GM18519 (cell line): ENCODE data around the gene RPL39L.

Experiments
- ATAC-seq: cut with Tn5 transposase; IDR thresholded peaks from one replicate; pipeline ENCODE4 v1.9.1; 2021; ENCODE audit warnings: mild to moderate bottlenecking, moderate library complexity; ENCODE audit not compliant: unreplicated experiment, low FRiP score

RPL39L gene

DNA sequence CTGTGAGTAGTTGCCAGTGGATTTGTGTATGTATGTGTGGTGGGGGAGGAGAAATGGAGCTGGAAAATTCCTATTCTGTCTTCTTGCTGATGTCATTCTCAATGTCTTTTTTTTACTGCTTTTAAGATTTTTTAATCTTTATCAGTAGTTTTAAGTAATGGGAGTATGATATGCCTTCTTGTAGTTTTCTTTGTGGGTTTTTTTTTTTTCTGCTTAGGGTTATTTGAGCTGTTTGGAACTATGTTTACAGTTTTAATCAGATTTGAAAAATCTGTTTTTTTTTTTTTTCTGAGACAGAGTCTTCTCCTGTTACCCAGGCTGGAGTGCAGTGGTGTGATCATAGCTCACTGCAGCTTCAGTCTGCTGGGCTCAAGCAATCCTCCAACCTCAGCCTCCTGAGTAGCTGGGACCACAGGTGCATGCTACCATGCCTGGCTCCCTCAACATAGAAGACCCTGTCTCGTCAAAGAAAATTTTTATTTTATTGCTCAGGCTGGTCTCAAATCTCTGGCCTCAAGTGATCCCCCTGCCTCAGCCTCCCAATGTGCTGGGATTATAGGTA is 37.1 kb downstream of the RPL39L start:
- no peak for ATAC-seq

DNA sequence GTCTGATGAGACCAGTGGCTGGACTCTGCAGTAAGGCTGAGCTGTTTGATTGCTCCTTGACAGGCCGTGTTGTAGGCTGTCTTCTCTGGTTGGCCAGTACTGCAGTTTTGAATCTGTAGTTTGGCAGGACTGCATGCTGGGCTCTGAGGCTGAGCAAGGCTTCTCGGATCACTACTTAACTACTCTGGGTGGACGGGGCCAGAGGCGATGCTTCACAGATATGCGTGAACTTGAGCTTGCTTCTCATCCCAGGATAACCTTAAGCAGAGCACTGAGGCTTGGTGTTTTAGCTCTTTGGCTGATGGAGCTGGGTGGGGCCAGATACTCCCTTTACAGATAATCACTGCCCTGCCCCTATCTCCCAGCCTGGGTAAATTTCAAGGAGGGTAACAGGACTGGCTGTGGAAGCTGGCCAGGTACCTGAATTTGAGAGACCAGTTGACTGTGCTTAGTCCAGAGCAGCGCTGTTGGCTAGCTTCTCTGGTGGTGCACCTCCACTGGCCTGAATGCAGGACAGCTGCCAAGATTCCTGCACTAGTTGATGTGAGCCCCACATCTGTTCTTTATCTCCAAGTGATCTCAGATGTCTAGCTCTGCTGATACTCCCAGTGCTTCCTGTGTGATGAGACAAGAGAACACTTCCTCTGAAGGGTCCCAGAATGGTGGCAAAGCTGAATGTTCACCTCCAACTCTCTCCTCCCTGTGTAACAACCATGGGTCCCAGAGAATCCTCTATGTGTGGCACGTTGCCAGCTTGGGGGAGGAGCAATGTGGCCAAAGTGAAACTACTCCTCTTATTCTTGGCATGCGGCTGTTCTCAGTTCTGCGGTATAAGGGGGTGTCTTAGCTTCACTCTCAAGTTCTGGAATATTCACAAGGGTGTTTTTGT is 37.9 kb downstream of the RPL39L start:
- ATAC-seq, result no peak

DNA sequence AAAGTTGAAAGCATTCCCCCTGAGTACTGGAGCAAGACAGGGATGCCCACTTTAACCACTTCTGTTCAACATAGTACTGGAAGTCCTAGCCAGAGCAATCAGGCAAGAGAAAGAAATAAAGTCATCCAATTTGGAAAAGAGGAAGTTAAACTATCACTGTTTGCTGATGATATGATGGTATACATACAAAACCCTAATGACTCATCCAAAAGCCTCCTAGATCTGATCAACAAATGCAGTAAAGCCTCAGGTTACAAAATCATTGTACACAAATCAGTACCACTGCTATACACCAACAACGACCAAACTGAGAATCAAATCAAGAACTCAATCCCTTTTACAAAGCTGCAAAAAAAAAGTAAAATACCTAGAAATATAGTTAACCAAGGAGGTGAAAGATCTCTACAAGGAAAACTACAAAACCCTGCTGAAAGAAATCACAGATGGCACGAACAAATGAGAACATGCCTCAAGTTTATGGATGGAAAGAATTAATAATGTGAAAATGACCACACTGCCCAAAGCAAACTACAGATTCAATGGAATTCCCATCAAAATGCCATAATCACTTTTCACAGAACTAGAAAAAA is 40.3 kb downstream of the RPL39L start:
- ATAC-seq, result no peak

DNA sequence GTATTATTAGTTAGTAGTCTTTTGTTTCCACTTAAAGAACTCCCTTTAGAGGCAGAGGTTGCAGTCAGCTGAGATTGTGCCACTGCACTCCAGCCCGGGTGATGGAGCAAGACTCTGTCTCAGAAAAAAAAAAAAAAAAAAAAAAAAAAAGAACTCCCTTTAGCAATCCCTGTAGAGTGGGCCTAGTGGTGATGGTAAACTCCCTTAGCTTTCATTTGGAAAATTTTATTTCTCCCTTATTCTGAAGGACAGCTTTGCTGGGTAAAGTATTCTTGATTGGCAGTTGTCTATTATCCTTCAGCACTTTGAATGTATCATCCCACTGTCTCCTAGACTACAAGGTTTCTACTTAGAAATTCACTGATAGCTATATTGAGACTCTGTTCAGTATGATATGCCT is 46.0 kb downstream of the RPL39L start:
- no peak for ATAC-seq

DNA sequence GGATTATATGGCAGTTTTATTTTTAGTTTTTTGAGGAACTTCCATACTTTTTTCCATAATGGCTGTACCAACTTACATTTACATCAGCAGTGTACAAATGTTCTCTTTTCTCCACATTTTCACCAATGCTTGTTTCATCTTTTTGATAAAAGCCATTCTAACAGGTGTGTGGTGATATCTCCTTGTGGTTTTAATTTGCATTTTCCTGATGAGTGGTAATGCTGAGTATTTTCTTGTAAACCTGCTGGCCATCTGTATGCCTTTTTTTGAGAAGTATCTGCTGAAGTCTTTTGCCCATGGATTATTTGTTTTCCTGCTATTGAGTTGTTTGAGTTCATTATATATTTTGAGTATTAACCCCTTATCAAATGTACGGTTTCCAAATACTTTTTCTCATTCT is 50.6 kb downstream of the RPL39L start:
- no peak for ATAC-seq

DNA sequence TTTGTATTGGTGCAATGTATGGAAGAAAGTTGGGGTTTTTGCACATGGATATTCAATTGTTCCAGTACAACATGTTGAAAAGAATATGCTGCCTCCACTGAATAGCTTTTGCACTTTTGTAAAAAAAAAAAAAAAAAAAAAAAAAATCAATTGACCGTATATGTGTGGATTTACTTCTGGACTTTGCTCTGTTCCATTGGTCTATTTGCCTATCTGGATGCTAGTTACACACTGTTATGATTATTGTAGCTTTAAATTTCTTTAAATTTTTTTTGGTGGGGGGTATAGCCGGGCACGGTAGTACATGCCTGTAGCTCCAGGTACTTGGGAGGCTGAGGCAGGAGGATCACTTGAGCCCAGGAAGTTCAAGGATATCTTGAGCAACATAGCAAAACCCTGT is 52.5 kb downstream of the RPL39L start:
- no peak for ATAC-seq

DNA sequence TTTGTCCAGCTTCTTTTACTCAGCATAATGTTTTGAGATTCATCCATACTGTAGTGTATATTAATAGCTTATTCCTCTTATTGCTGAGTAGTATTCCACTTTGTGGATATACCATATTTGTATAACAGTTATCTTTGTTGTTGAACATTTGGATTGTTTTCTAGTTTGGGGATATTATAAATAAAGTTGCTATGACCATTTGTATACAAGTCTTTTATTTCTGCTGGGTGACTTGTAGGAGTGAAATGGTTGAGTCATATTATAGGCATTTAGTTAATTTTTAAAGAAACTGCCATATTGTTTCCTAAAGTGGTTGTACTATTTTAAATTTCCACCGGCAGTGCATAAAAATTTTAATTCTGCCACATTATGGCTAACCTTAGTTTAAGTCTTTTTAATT is 53.4 kb downstream of the RPL39L start:
- no peak for ATAC-seq

DNA sequence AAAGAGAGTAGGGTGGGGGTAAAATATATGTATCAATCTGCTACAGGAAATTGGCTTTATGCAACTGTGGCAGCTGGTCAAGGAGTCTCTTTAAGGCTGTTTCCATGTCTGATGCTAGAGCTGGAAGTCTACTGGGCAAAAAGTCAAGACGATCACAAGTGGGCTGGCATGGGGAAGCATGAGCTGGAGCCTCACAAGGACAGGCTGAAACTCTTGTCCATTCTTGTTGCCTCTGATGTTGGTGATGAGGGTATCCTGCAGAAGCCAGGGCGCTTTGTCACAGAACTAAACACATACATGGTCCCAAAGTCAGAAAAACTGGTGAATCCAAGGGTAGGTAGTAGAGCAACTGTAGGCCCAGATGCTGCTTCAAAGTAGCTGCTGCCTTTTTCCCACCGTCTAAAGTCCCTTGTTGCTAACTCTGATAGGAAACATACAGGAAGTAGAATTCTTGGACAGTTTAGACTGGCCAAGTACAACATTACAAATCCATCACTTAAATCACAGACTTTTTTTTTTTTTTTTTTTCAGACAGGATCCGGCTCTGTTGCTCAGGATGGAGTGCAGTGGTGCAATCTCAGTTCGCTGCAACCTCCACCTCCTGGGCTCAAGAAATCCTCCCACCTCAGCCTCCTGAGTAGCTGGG is 54.2 kb downstream of the RPL39L start:
- no peak for ATAC-seq

DNA sequence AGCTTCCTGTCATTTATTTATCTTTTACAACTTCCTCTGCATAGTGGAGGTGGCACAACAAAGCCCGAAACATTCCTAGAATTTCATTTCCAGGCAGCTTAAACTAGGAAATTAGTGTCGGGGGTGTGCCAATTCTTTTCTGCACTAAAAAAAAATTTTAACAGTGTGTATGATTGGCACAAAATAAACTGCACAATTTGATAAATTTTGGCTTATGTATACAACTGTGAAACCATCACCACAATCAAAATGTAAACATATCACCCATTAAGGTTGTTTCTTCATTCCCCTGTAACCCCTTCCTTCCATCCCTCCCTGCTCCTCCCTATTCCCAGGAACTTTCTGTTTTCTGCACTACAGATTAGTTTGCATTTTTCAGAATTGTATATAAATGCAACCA is 54.7 kb downstream of the RPL39L start:
- ATAC-seq, result no peak

DNA sequence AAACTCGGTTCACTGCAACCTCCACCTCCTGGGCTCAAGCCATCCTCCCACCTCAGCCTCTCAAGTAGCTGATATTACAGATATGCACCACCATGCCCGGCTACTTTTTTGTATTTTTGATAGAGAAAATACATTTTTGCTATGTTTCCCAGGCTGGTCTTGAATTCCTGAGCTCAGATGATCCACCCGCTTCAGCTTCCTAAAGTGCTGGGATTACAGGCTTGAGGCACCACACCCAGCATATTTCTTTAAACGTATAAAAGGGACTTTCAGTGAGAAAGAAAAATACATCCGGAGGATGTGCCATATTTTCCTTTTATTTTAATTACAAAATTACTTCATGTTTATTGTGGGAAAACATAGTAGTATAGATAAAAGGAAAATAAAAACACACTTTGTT is 55.2 kb downstream of the RPL39L start:
- no peak for ATAC-seq

DNA sequence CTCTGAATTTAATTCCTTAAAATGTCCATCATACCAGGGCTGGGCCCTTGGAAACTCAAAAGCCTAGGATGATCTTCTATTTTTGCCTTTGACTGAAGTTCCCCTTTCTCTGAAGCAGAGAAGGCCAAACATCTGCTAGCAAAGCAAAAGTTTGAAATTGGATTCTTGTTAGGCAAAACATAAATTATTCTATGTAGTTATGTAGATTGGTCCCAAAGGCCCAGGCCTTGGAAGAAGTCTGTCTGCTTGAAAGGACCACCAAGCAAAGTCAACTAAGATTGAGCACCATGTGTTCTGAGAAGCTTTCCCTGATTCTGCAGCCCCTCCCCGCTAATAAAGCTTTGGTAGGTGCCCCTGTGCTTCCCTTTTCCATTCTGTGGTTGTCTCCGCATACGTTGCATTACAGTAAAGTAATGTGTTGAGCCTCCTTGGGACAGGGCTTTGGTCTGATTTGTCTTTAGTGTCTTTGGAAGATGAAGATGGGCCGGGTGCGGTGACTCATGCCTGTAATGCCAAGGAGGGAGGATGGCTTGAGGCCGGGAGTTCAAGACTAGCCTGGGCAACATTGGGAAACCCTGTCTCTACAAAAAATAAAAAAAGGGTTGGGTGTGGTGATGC is 56.4 kb downstream of the RPL39L start:
- ATAC-seq, result no peak

DNA sequence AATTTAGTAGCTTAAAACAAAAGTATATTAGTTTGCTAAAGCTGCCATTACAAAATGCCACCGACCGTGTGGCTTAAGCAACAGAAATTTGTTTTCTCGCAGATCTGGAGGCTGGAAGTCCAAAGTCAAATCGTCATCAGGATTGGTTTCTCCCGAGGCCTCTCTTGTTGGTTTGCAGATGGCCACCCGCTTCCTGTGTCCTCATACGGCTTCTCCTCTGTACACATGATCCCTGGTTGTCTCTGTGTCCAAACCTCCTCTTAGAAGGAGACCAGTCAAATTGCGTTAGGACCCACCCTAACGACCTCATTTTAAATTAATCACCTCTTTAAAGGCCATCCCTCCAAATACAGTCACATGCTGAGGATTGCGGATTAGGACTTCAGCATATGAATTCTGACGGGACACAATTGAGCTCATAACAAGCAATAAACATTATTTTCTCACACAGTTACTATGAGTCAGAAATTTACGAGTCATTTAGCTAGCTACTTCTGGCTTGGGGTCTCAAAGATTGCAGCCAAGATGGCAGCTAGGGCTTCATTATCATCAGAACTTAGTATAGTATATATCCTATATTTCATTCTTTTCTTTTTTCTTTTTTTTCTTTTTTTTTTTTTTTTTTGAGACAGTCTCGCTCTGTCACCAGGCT is 58.4 kb downstream of the RPL39L start:
- ATAC-seq, result no peak

DNA sequence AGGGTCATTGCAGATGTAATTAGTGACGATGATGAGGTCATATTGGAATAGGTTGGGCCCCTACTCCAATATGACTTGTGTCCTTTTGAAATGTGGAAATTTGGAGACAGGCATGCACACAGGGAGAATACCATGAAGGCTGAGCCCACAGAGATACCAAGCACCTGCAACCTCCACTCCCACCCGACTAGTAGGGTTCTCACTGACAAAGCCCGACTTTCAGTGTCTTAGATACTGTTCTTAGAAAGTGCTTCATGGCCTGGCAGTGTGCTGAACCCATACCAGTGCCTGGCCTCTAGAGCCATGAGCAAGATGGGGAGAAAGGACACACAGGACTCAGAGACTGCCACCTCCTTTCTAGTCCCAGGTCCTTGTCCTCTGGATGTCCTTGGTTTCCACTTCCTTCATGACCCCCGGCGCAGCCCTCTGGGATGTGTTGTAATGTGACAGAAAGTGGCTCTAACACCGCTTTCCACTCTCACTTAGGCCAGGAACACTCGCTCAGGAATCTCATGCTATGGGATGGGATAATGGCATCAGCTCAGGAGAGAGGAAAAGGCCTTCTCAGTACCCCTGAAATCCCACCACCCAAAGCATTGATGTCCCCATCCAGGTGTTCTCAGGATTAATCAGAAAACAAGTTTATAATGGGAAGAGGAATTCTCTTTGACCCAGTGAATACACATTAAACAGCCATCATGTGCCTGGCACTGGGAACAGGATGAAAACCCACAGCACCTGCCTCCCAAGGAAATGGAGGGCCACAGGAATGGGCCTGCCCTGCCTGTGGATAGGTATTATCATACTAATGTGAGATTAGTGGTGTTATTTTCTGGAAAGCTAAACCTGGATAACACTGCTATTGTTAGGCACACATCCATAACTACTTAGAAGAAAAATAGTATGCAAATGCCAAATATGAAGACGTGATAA is 59.9 kb downstream of the RPL39L start:
- ATAC-seq, result no peak

DNA sequence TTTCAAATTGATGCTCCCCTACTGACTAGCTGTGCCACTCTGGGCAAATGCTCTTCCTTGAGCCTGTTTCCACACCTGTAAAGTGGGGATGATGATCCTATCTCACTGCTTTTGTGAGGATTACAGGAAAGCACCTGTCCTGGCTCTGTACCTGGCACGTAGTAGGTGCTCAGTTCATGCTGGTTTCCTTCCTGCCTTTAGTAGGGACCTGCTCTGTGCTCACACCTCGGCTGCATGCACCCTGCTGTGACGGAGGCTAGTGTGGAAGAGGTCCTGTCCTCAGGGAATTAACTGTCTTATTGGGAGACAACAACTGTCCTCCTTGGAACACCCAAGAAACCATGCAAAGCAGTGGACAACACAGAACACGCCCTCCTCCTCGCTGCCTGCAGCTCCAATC is 61.8 kb downstream of the RPL39L start:
- ATAC-seq, result no peak

DNA sequence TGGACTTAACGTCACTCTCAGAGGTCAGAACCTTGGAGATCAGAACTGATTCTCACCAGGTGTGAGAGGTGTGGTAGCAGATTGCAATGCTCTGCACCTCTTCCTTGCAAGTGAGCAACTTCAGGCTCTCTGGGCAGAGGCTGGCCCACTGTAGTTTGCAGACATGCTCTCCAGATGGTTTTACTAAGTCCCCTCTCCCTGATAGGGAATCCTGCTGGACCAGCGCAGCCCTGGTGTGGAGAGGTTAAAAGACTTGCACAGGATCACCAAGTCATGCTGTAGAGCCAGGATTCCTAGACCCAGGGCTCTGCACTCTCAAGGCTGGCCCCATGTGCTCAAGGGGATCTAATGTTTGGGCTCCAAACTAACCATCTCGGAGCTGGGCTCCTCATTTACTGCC is 62.2 kb downstream of the RPL39L start:
- no peak for ATAC-seq

DNA sequence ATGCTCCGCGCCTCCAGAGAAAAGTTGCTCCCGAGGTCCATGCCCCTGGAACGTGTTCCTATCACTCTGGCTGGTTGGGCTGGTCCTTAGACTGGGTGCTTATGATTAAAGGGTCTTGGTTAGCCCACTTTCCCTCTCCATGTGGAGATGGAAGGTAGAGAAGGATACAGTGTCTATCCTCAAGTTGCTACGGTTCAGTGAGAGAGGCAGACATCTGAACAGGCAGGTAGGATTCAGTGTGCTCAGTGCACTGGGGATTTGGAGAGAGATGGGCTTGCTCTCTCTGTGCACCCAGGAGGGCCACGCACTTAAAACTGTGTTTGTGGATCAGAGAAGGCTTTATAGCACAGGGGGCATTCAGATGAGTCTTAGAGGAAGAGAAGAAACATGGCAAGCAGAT is 63.0 kb downstream of the RPL39L start:
- ATAC-seq, result no peak

DNA sequence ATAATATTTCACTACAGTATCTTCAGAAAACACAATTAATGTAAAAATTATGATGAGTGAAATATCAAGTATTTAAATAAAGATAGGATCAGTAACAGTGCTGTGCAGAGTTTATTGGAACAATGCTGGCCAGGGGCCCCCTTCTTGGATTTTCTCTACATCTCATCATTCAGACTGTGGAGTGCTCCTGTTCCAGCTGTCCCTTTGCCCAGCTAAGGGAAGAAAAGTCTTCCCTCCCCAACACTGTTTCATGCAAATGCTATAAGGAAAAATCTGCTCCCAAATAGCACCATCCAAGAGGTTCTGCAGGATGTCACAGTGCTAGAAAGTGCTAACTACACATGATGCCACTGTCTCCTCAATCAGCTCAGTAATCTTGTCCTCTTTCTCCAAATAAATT is 64.5 kb downstream of the RPL39L start:
- no peak for ATAC-seq

DNA sequence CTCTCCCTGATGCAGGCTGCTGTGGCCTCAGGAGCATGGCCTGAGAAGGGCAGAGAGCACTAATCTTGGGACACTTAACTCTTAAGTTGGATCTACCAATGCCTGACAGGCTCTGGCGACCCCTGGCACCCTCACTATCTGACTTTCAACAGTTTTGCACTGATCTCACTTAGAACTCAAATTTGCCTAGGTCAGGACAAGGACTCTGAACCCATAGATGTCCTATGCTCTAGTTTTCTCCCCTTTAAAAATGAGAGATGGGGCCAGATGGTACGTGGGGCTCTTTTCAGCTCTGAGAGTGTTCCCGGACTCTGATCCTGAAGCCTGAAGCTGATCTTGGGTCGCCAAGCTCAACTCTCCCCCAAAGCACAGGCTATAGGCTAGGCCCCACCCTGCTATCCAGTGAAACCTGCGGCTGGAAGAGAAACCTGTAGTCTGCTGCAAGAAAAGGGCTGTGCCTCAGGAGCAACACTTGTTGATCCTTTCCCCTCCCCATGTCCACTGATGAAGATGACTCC is 65.7 kb downstream of the RPL39L start:
- ATAC-seq, result no peak

DNA sequence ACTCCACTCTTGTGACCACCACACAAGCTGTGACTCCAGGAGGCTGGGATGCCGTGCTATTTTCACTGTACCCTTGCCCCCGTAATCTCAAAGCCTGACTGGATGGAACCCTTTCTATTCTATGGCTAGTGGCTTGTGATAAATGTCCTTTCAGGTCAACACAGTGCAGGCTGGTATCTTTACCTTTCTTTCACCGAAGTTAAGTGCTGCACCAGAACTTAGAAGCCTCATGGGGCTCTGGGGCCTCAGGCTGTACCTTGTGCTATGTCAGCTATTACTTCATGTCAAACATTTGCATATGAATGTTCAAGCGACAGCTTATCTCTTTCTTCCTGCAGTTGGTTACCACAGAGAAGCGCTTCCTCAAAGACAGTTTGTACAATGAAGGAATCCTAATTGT is 66.8 kb downstream of the RPL39L start:
- ATAC-seq, result no peak
